ENCODE measurements around the gene MPND. TPM values are rescaled to one million over a fixed set of nuclear protein-coding genes. Genes with fewer than 3 reads are reported as not detected.

Gene MPND
- total and polyA plus RNA-seq, 2 of the 13 experiments (the other 11 are each of a cell fraction or from before 2014, with no cell fraction given): 10.8 to 15.8 TPM

DNA sequence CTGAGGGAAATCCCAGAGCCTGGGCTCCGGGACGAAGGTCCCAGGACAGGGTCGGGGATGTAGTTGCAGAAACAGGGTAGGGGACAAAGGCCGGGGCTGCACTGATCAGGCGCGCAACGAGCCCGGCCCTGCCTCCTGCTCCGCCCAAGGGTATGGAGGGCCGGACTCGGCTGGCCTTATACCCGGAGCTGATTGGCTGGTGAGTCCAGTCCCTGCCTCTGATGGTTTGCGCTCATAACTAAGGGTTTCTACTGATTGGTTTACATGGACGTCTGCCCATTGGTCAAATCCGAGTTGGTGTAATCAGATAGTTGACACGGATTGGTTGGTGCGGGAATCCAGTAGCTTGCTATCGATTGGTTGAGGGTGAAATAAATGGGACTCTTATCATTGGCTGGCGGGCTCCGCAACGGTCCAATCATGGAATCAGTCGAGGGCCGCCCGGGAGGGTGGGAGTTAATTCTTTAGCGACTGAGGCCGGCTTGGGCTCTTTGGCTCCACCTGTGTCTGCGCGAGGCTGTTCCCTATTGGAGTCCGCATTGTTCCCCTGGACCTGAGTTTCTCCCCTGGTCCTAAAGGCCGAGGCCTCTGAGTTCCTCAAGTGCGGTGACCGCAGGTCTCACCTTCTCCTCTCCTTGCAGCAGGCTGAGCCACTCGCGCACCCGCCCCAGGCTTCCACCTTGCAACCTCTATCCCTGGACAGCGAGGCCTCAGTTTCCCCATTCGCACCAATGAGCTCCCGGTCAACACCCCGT lies 570 bp upstream of the MPND start (continued):
- TF ChIP-seq SP1 (IDR thresholded peaks at IDR 0.05) (no peak), SP1 (CRISPR knock-in tag; IDR thresholded peaks at IDR 0.05) (peak; percentile 50; the same call in 1 of the 2 replicates), ZNF280D (CRISPR knock-in tag; IDR thresholded peaks at IDR 0.05) (no peak), ZMYM3 (CRISPR knock-in tag; IDR thresholded peaks at IDR 0.05) (peak; percentile 45; the same call in 1 of the 2 replicates), ZNF724P (CRISPR knock-in tag; IDR thresholded peaks at IDR 0.05; ENCODE audit: borderline replicate concordance) (no peak), UBTF (CRISPR knock-in tag; IDR thresholded peaks at IDR 0.05) (peak; percentile 12), ZNF777 (CRISPR knock-in tag; IDR thresholded peaks at IDR 0.05) (peak; percentile 11; the same call in 1 of the 2 replicates), ZNF276 (CRISPR knock-in tag; IDR thresholded peaks at IDR 0.05; ENCODE audit: low read depth) (no peak), ZNF761 (CRISPR knock-in tag; conservative IDR thresholded peaks at IDR 0.05) (no peak), ZNF770 (CRISPR knock-in tag; IDR thresholded peaks at IDR 0.05) (peak; percentile 77), MTF2 (CRISPR knock-in tag; IDR thresholded peaks at IDR 0.05; ENCODE audit: borderline replicate concordance) (no peak), HDAC1 (CRISPR knock-in tag; IDR thresholded peaks at IDR 0.05) (peak; percentile 79), SPEN (CRISPR knock-in tag; IDR thresholded peaks at IDR 0.05; ENCODE audit: low read depth) (peak; percentile 81; the same call in 1 of the 2 replicates), ZBTB7A (CRISPR knock-in tag; IDR thresholded peaks at IDR 0.05) (no peak), ZFX (CRISPR knock-in tag; IDR thresholded peaks at IDR 0.05; ENCODE audit: low read depth) (peak; percentile 84), ZBTB10 (CRISPR knock-in tag; IDR thresholded peaks at IDR 0.05; ENCODE audit: borderline replicate concordance) (0 out of 2 replicates have a peak, but pooled peaks have one; percentile 73)

Data from HepG2 (cell line).